ENCODE results near the gene FCRL4. TPM values are rescaled to one million over a fixed set of nuclear protein-coding genes. Genes with fewer than 3 reads are reported as not detected.

The FCRL4 gene
- total and polyA plus RNA-seq, 2 of the 13 experiments (the other 11 are each of a cell fraction or from before 2014, with no cell fraction given) = not detected

- Histone ChIP-seq H3K27ac (ENCODE audit: extremely low read length, insufficient read depth, low read length) (no peak within 1 kb of the TSS), H2AFZ (ENCODE audit: low read length) (no peak within 1 kb of the TSS), H3K4me1 (ENCODE audit: insufficient read depth, low read length) (no peaks in the 10 kb centered on the region), H3K4me2 (ENCODE audit: low read depth, low read length) (no peak within 1 kb of the TSS), H3K79me2 (ENCODE audit: insufficient read depth, low read length) (no peaks in the 10 kb centered on the region), H3K9me3 (ENCODE audit: low read length) (no peaks in the 10 kb centered on the region), H3K4me3 (replicated peaks in 1 of 3; ENCODE audit: insufficient read depth in 1 of 3, low read depth in 2 of 3, low read length in 3 of 3) (no peak within 1 kb of the TSS), H3K27me3 (ENCODE audit: control insufficient read depth in 1 of 2, insufficient read depth in 2 of 2, low read length in 2 of 2) (no peaks in the 10 kb centered on the region), H3K36me3 (replicated peaks in 1 of 2; ENCODE audit: control insufficient read depth in 1 of 2, insufficient read depth in 2 of 2, low read length in 2 of 2) (no peaks in the 10 kb centered on the region), H4K20me1 (ENCODE audit: insufficient read depth, low read length) (no peaks in the 10 kb centered on the region), H3K9ac (ENCODE audit: insufficient read depth, low read depth, low read length) (no peak within 1 kb of the TSS)
- WGBS (ENCODE audit: low lambda C conversion rate) = 3% methylated on average over 10 of the region's 10 CpGs
- POLR2A ChIA-PET = no interaction called here
- FAIRE-seq (no peak), DNase-seq (ENCODE audit: low spot score) (no peak), ATAC-seq (no peak)
- intact Hi-C loops (cut with micrococcal nuclease; ENCODE audit: unreplicated experiment) (no loop called here), in situ Hi-C loops (cut with HindIII; ENCODE audit: extremely low pct_ligation_motif_present, low pct_unique_long_range_greater_than_20kb) (no loop called here)
- no TSS peak for BruUV-seq (replicated peaks)
- TF ChIP-seq RBM39 (IDR thresholded peaks at IDR 0.05; ENCODE audit: low read depth, low read length, poor library complexity, severe bottlenecking) = no peak
- no peak for TF ChIP-seq NFIB (CRISPR knock-in tag; IDR thresholded peaks at IDR 0.05; ENCODE audit: borderline replicate concordance)
- TF ChIP-seq ZNF747 (CRISPR knock-in tag; IDR thresholded peaks at IDR 0.05; ENCODE audit: borderline replicate concordance) = no peak
- TF ChIP-seq ATF1 (CRISPR knock-in tag; IDR thresholded peaks at IDR 0.05) = no peak
- TF ChIP-seq ZNF878 (CRISPR knock-in tag; IDR thresholded peaks at IDR 0.05) = no peak
- no peak for TF ChIP-seq SETDB1 (CRISPR knock-in tag; IDR thresholded peaks at IDR 0.05; ENCODE audit: borderline replicate concordance)
- no peak for TF ChIP-seq MYC (CRISPR knock-in tag; IDR thresholded peaks at IDR 0.05; ENCODE audit: borderline replicate concordance)
- TF ChIP-seq ZNF142 (CRISPR knock-in tag; IDR thresholded peaks at IDR 0.05) = no peak
- TF ChIP-seq NKX3-1 (CRISPR knock-in tag; IDR thresholded peaks at IDR 0.05) = no peak
- no peak for TF ChIP-seq NFYB (CRISPR knock-in tag; IDR thresholded peaks at IDR 0.05)
- no peak for TF ChIP-seq ZMYM4 (CRISPR knock-in tag; IDR thresholded peaks at IDR 0.05)
- no peak for TF ChIP-seq FOXA1 (IDR thresholded peaks at IDR 0.05)
- no peak for TF ChIP-seq FOXA1 (CRISPR knock-in tag; IDR thresholded peaks at IDR 0.05)
- TF ChIP-seq HNRNPK (IDR thresholded peaks at IDR 0.05; ENCODE audit: low read depth, low read length, poor library complexity, severe bottlenecking) = no peak
- no peak for TF ChIP-seq HOXA9 (CRISPR knock-in tag; IDR thresholded peaks at IDR 0.05; ENCODE audit: borderline replicate concordance)
- TF ChIP-seq ZMAT3 (CRISPR knock-in tag; conservative IDR thresholded peaks at IDR 0.05) = no peak
- CTCF ChIA-PET (ENCODE audit: low intra/inter-chr PET ratio, low total read pairs) = no interaction called here
These were observed 45.9 kb downstream of the FCRL4 start, which contains the start of gene FCRL5 for GRCh38 chr1:157551694-157552693. FCRL5 (minus strand) TSS chr1:157552515; CDS start chr1:157552362, 153 bp downstream.
